NB4 (cell line): ENCODE measurements around the gene LIMD2.

ENCODE experiments used
- DNase-seq: peaks from one replicate; pipeline ENCODE4 v3.0.0; 2010; ENCODE audit warnings: low read depth
- H3K4me3 ChIP-seq: one replicate; pipeline ENCODE4 v1.5.1; 2011; ENCODE audit warnings: mild to moderate bottlenecking, low read depth, low read length, moderate library complexity
- MYC ChIP-seq: IDR thresholded peaks from 2 replicates; pipeline ENCODE4 v1.6.1; 2011; ENCODE audit warnings: low read depth, low read length
- POLR2A ChIP-seq: IDR thresholded peaks from 2 replicates; pipeline ENCODE4 v1.6.1; 2011; ENCODE audit warnings: mild to moderate bottlenecking; ENCODE audit not compliant: insufficient read length; ENCODE audit errors: extremely low read depth
- TF ChIP-seq, protein P1 (sequence below): IDR thresholded peaks from one replicate; pipeline ENCODE4 v1.5.1; 2012; ENCODE audit warnings: low read depth, low read length
- TF ChIP-seq, protein P2 (sequence below): IDR thresholded peaks from 2 replicates; pipeline ENCODE4 v1.6.1; 2011; ENCODE audit warnings: low read depth, low read length

The LIMD2 gene

DNA sequence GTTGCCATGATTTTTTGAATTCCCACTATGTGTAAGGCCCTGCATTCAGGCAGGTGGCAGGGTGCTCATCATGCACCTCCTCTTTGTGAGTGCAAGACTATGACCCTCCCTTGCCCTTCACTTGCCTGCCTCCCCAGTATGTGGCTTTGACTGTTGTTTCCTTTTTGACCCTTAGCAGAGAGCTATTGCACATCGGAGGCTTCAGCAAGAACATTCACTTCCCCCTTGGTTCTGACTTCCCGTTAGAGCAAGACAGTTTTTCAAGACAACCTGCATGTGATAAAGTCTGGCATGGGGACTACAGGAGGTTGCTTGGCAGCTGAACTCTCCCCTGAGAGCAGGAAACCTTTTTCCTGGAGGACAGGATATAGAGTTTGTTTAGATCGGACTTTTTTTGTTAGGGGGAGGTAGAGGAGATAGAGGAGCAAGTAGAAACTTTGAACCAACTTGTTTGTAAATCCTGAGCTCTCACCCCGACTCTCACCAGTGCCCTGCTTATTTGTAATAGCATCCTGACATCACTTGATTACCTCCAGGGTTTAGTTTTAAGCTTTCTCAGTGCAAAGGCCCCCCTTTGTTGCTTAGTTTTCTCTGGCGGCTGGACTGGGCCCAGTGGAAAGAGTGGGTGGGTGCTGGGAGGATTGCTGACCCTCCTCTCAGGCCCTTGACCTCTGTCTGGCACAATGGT, 34.3 kb downstream of the LIMD2 start:
- TF ChIP-seq, protein P1, sequence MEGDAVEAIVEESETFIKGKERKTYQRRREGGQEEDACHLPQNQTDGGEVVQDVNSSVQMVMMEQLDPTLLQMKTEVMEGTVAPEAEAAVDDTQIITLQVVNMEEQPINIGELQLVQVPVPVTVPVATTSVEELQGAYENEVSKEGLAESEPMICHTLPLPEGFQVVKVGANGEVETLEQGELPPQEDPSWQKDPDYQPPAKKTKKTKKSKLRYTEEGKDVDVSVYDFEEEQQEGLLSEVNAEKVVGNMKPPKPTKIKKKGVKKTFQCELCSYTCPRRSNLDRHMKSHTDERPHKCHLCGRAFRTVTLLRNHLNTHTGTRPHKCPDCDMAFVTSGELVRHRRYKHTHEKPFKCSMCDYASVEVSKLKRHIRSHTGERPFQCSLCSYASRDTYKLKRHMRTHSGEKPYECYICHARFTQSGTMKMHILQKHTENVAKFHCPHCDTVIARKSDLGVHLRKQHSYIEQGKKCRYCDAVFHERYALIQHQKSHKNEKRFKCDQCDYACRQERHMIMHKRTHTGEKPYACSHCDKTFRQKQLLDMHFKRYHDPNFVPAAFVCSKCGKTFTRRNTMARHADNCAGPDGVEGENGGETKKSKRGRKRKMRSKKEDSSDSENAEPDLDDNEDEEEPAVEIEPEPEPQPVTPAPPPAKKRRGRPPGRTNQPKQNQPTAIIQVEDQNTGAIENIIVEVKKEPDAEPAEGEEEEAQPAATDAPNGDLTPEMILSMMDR = no peak
- TF ChIP-seq MYC (no peak), POLR2A (no peak)
- TF ChIP-seq, protein P2, sequence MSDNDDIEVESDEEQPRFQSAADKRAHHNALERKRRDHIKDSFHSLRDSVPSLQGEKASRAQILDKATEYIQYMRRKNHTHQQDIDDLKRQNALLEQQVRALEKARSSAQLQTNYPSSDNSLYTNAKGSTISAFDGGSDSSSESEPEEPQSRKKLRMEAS = peak; percentile 16; the same call in 1 of the 2 replicates
- DNase-seq = peak; percentile 92
- H3K4me3 ChIP-seq = no peak overlapping the region

DNA sequence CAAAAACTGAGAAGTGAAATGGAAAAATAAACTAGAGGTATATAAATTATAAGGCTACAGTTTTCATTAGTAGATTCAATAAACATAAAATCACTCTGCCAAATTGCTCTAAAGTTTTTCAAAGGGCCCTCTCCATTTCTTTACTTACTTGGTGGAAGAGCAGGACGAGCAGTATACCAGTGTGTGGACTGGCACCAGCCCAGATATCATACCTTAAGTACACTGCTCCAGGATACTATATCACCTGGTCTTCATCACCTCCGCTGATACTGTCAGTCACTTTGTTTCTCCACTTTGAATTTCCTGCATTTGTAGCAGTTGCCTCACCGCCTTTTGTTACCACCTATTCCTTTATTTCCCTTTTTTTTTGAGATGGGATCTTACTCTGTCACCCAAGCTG, 40.1 kb downstream of the LIMD2 start:
- TF ChIP-seq, protein P1 = no peak
- TF ChIP-seq, protein P2 = no peak
- TF ChIP-seq MYC (no peak), POLR2A (no peak)
- DNase-seq = no peak
- no peak overlapping the region for H3K4me3 ChIP-seq

DNA sequence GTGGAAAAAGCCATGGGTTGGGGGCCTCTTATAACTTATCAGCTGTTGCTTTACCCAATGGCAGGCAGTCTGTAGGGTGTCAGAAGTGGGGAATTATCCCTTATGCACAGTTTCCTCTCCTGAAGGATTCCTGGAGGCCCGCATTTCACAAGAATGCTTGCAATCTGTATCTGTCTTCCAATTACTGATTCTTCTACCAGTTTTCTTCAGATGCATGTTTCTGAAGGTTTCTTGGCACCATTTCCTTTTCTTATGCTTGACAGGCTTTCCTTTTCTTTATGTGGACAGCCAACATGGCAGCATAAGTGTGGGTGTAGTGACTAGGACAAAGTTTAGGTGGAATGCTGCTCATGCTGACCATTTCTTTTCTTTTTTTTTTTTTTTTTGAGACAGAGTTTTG, 41.6 kb downstream of the LIMD2 start:
- no peak for DNase-seq
- no peak overlapping the region for H3K4me3 ChIP-seq
- TF ChIP-seq, protein P2 = no peak
- TF ChIP-seq MYC (no peak), POLR2A (no peak)
- TF ChIP-seq, protein P1 = no peak

DNA sequence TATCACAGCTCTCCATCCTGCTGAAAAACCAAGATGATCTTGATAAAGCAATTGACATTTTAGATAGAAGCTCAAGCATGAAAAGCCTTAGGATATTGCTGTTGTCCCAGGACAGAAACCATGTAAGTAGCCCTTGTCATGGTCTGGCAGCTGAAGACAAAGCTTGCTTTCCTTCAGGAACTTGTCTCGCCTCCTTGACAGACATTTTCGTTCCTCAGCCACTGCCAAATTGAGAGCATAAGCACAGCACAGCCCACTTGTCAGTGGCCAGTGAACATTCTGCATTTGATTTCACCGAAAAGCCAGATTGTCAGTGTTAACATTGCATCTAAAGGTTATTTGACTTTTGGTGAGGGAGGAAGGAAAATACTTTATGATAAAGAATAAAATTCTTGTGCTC, 42.1 kb downstream of the LIMD2 start:
- DNase-seq = no peak
- H3K4me3 ChIP-seq = no peak overlapping the region
- TF ChIP-seq POLR2A (no peak), MYC (no peak)
- TF ChIP-seq, protein P2 = no peak
- TF ChIP-seq, protein P1 = no peak

DNA sequence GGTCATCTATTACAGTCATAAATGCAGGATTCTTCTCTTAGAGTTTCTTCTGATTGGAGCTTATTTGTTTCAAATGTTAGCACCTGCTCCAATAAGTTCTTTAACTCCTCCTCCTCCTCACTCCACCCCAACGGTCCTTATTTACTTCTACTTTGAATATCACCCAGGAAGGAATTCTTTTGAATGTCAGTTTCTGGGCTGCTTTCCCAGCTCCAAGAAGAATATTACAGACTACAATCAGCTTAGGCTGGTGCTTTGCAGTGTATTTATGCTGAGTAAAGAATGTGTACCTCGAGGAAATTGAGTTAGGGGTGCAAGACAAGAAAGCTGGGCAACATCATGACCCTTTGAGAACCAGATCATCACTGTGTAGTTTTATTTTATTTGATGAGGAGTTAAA, 46.9 kb downstream of the LIMD2 start:
- DNase-seq = no peak
- TF ChIP-seq, protein P1 = no peak
- TF ChIP-seq, protein P2 = no peak
- no peak for TF ChIP-seq POLR2A
- TF ChIP-seq MYC = no peak
- no peak overlapping the region for H3K4me3 ChIP-seq

DNA sequence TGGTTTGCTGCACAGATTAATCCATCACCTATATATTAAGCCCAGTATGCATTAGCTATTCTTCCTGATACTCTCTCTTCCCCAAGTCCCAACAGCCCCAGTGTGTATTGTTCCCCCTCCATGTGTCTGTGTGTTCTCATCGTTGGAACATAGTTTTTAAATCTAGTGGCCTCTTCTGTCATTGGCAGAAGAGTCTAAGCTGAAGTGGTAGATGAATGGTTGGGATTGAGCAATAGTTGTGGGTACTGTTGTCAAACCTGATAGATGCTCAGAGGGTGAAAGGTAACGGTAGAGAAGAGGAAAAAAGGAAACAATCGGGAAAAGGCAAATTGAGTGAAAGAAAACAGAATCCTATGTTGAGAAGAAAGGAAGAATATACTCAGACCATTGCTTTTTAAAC, 47.8 kb downstream of the LIMD2 start:
- no peak overlapping the region for H3K4me3 ChIP-seq
- no peak for DNase-seq
- no peak for TF ChIP-seq MYC
- TF ChIP-seq, protein P1 = no peak
- TF ChIP-seq POLR2A = no peak
- TF ChIP-seq, protein P2 = no peak
